ENCODE measurements around the gene WNT2B. TPM values are rescaled to one million over a fixed set of nuclear protein-coding genes. Genes with fewer than 3 reads are reported as not detected.
A peak's percentile ranks its signal among the peaks of the same experiment; 100 is the strongest.

The WNT2B gene
- polyA plus RNA-seq, 3 donors: 0.07 to 0.79 TPM; not detected in 1

- H3K4me3 Mint-ChIP-seq: no peak overlapping the region
- Histone ChIP-seq H3K79me2 (ENCODE audit: insufficient read depth, low read length) (no peaks in the 10 kb centered on the region), H3K9me3 (replicated peaks in 1 of 2; ENCODE audit: control insufficient read depth in 1 of 2, insufficient read depth in 1 of 2, low read length in 2 of 2) (peaks cover 0 to 35% of the 10 kb centered on the region in 2 donors), H3K27me3 (ENCODE audit: control insufficient read depth in 2 of 2, insufficient read depth in 2 of 2, low read length in 2 of 2) (peaks cover 64 to 93% of the 10 kb centered on the region in 2 donors), H3K4me3 (replicated peaks in 1 of 3; ENCODE audit: low read depth in 2 of 3, low read length in 3 of 3) (no peak overlapping the region), H4K20me1 (ENCODE audit: insufficient read depth, low read length) (no peaks in the 10 kb centered on the region), H2AFZ (ENCODE audit: insufficient read depth, low read depth, low read length, poor library complexity, severe bottlenecking) (no peak overlapping the region), H3K36me3 (replicated peaks in 1 of 2; ENCODE audit: control insufficient read depth in 1 of 2, insufficient read depth in 2 of 2, low read length in 2 of 2) (no peaks in the 10 kb centered on the region), H3K4me1 (ENCODE audit: control insufficient read depth in 1 of 2, insufficient read depth in 2 of 2, low read length in 2 of 2) (peaks cover 20 to 31% of the 10 kb centered on the region in 2 donors), H3K9ac (ENCODE audit: insufficient read depth, low read length, poor library complexity, severe bottlenecking) (no peak overlapping the region), H3K27ac (ENCODE audit: low read depth in 1 of 2, low read length in 2 of 2) (no peak overlapping the region), H3K4me2 (replicated peaks; ENCODE audit: extremely low read depth, low read length, poor library complexity, severe bottlenecking) (no peak overlapping the region)
- intact Hi-C loops (cut with micrococcal nuclease): loop anchor here in 1 of 2 donors (10.0 kb wide), 1 partner anchor 199 kb away; the partner anchor contains the start of gene RHOC
- WGBS (ENCODE audit: insufficient coverage): 92% methylated on average over 3 of the region's 3 CpGs
- H3K27ac Mint-ChIP-seq: peak overlapping the region in 1 of 7 donors; percentile 33
- peaks cover 0 to 15% (median 5%) of the 10 kb centered on the region in 7 donors for H3K9me3 Mint-ChIP-seq
- DNase-seq: no peak
- H3K36me3 Mint-ChIP-seq: peaks cover 0 to 7% of the 10 kb centered on the region in 2 donors
- peaks cover 70 to 97% (median 85%) of the 10 kb centered on the region in 3 donors for H3K27me3 Mint-ChIP-seq (ENCODE audit: low read depth in 3 of 3)
- H3K4me1 Mint-ChIP-seq: peaks cover 25% of the 10 kb centered on the region
- TF ChIP-seq CTCF (IDR thresholded peaks at IDR 0.05): no peak
These were observed 2.9 kb upstream of the WNT2B start for GRCh38 chr1:112505878-112506277.

- H3K4me1 ChIP-seq (ENCODE audit: control insufficient read depth in 1 of 2, insufficient read depth in 2 of 2, low read length in 2 of 2): peaks cover 20 to 31% of the 10 kb centered on the region in 2 donors
- H3K9me3 ChIP-seq (replicated peaks in 1 of 2; ENCODE audit: control insufficient read depth in 1 of 2, insufficient read depth in 1 of 2, low read length in 2 of 2): peaks cover 0 to 35% of the 10 kb centered on the region in 2 donors
- WGBS (ENCODE audit: insufficient coverage): 100% methylated on average over 1 of the region's 2 CpGs
- Mint-ChIP-seq H3K9me3 (peaks cover 0 to 15% (median 5%) of the 10 kb centered on the region in 7 donors), H3K27me3 (ENCODE audit: low read depth in 3 of 3) (peaks cover 72 to 97% (median 84%) of the 10 kb centered on the region in 3 donors), H3K4me1 (peaks cover 25% of the 10 kb centered on the region), H3K36me3 (peaks cover 0 to 7% of the 10 kb centered on the region in 2 donors), H3K4me3 (peak overlapping the region in 1 of 2 donors; percentile 85), H3K27ac (peak overlapping the region in 1 of 7 donors; percentile 33)
- H4K20me1 ChIP-seq (ENCODE audit: insufficient read depth, low read length): no peaks in the 10 kb centered on the region
- intact Hi-C loops (cut with micrococcal nuclease): loop anchor here in 1 of 2 donors (10.0 kb wide), 1 partner anchor 198 kb away; the partner anchor contains the start of gene RHOC
- no peaks in the 10 kb centered on the region for H3K79me2 ChIP-seq (ENCODE audit: insufficient read depth, low read length)
- no peaks in the 10 kb centered on the region for H3K36me3 ChIP-seq (replicated peaks in 1 of 2; ENCODE audit: control insufficient read depth in 1 of 2, insufficient read depth in 2 of 2, low read length in 2 of 2)
- TF ChIP-seq CTCF (IDR thresholded peaks at IDR 0.05): no peak
- H3K27ac ChIP-seq (ENCODE audit: low read depth in 1 of 2, low read length in 2 of 2): no peak overlapping the region
- H3K4me3 ChIP-seq (replicated peaks in 1 of 3; ENCODE audit: low read depth in 2 of 3, low read length in 3 of 3): no peak overlapping the region
- H3K4me2 ChIP-seq (replicated peaks; ENCODE audit: extremely low read depth, low read length, poor library complexity, severe bottlenecking): no peak overlapping the region
- no peak for DNase-seq
- peaks cover 60 to 92% of the 10 kb centered on the region in 2 donors for H3K27me3 ChIP-seq (ENCODE audit: control insufficient read depth in 2 of 2, insufficient read depth in 2 of 2, low read length in 2 of 2)
- no peak overlapping the region for H2AFZ ChIP-seq (ENCODE audit: insufficient read depth, low read depth, low read length, poor library complexity, severe bottlenecking)
- H3K9ac ChIP-seq (ENCODE audit: insufficient read depth, low read length, poor library complexity, severe bottlenecking): no peak overlapping the region
These were observed 2.5 kb upstream of the WNT2B start for GRCh38 chr1:112506306-112506705.
